ENCODE measurements around the gene SLC29A3.

- no peak for TF ChIP-seq CTCF (IDR thresholded peaks at IDR 0.05)
- no peak for TF ChIP-seq POLR2AphosphoS5 (IDR thresholded peaks at IDR 0.05; ENCODE audit: low read depth, low read length)
- no peak for TF ChIP-seq SIN3A (IDR thresholded peaks at IDR 0.05; ENCODE audit: borderline replicate concordance, insufficient read depth, low read depth, low read length)
- TF ChIP-seq, protein P1, sequence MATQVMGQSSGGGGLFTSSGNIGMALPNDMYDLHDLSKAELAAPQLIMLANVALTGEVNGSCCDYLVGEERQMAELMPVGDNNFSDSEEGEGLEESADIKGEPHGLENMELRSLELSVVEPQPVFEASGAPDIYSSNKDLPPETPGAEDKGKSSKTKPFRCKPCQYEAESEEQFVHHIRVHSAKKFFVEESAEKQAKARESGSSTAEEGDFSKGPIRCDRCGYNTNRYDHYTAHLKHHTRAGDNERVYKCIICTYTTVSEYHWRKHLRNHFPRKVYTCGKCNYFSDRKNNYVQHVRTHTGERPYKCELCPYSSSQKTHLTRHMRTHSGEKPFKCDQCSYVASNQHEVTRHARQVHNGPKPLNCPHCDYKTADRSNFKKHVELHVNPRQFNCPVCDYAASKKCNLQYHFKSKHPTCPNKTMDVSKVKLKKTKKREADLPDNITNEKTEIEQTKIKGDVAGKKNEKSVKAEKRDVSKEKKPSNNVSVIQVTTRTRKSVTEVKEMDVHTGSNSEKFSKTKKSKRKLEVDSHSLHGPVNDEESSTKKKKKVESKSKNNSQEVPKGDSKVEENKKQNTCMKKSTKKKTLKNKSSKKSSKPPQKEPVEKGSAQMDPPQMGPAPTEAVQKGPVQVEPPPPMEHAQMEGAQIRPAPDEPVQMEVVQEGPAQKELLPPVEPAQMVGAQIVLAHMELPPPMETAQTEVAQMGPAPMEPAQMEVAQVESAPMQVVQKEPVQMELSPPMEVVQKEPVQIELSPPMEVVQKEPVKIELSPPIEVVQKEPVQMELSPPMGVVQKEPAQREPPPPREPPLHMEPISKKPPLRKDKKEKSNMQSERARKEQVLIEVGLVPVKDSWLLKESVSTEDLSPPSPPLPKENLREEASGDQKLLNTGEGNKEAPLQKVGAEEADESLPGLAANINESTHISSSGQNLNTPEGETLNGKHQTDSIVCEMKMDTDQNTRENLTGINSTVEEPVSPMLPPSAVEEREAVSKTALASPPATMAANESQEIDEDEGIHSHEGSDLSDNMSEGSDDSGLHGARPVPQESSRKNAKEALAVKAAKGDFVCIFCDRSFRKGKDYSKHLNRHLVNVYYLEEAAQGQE (IDR thresholded peaks at IDR 0.05; ENCODE audit: insufficient read depth in 1 of 2, low read depth in 2 of 2, low read length in 1 of 2), result no peak
- no peak for TF ChIP-seq TCF7L2 (IDR thresholded peaks at IDR 0.05; ENCODE audit: low read depth, low read length)
Observed at GRCh38 chr10:71317739-71318138, 1.3 kb upstream of the SLC29A3 start.

Measured in Panc1 (cell line).